CD4-positive, alpha-beta T cell treated with Interleukin-15 for 1 hour (primary cell): Measurements from ENCODE around the gene TMC4.
A peak's percentile ranks its signal among the peaks of the same experiment; 100 is the strongest.
"Not testable (repeated sequence)": the region's sequence is repeated elsewhere in the genome, so short reads cannot be mapped to it uniquely, and the experiment has no call there.

ENCODE experiments used
- DNase-seq: peaks from one replicate; pipeline ENCODE4 v3.0.0-alpha.2; 2020

The TMC4 gene, protein sequence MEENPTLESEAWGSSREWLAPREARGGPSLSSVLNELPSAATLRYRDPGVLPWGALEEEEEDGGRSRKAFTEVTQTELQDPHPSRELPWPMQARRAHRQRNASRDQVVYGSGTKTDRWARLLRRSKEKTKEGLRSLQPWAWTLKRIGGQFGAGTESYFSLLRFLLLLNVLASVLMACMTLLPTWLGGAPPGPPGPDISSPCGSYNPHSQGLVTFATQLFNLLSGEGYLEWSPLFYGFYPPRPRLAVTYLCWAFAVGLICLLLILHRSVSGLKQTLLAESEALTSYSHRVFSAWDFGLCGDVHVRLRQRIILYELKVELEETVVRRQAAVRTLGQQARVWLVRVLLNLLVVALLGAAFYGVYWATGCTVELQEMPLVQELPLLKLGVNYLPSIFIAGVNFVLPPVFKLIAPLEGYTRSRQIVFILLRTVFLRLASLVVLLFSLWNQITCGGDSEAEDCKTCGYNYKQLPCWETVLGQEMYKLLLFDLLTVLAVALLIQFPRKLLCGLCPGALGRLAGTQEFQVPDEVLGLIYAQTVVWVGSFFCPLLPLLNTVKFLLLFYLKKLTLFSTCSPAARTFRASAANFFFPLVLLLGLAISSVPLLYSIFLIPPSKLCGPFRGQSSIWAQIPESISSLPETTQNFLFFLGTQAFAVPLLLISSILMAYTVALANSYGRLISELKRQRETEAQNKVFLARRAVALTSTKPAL

DNA sequence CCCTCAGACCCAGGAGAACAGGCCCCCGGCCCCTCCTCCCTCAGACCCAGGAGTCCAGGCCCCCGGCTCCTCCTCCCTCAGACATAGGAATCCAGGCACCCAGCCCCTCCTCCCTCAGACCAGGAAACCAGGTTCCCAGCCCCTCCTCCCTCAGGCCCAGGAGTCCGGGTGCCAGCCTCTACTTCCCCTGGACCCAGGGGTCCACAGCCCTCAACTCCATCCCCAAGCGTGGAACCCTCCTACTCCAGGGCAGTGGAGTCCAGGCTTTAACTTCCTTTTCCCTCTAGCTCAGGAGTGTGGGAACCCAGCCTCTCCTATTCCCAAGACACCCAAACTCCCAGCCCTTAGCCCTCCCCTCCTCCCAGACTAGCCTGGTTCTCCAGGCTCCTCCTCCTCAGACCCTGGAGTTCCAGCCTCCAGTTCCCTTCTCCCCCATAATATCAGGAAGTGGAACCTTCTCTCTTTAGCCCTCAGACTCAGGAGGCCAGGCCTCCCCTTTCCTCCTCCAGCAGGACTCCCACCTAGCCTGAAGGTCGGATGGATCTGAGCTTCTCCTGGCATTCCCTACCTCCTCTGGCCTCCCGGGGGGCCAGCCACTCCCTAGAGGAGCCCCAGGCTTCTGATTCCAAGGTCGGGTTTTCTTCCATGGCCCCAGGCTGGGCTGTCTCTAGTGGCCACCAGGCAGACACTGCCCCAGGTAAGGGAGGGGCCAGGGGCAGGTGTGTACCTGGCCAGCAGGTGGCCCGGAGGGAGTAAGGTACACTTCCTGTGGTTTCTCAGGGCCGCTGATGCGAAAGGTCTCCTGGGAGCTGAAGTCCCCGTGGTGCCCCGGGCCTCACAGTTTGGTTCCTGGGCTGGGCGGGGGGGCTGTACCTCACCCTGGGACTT, at the start of gene TMC4:
TMC4 (minus strand) TSS at position 690 of the 888 bp plus-strand sequence; CDS start at position 647, 43 bp downstream.
- no peak for DNase-seq

DNA sequence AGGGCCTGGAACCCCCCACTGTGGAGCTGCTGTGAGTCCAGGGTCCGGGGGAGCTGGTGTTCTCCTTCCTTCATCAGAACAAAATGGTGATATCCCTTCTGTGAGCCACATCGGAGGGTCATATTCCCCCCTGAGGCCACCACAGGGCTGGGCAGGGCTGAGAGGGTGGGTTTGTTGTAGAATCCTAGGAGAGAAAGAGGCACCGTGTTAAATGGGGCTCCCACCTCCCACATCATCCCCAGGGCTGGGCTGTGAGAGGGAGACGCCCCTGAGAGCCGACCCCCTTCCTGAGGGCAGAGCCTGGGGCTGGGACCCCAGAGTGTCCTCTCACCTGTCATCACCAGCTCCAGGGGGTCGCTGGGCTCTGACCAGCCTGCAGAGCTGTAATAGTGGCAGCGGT, 49.0 kb upstream of the TMC4 start:
- DNase-seq, result not testable (repeated sequence)

DNA sequence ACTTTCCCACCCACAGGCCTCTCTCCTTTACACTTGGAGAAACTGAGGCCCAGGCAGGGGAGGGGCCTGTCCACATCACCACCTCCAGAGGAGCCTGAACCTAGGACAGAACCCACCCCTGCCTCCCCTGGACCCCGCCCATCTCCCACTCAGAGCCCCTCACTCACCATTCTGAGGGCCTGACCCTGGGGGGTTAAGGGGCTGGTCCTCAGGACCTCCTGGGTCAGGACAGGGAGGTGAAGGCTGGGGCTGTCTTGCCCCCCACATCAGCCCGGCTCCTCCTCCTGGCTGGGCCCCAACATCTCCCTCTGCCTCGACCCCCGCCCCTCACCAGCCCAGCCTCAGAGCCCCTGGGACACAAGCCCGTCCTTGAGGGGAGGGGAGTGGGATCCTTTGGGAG, 46.7 kb upstream of the TMC4 start:
- DNase-seq, result not testable (repeated sequence)

DNA sequence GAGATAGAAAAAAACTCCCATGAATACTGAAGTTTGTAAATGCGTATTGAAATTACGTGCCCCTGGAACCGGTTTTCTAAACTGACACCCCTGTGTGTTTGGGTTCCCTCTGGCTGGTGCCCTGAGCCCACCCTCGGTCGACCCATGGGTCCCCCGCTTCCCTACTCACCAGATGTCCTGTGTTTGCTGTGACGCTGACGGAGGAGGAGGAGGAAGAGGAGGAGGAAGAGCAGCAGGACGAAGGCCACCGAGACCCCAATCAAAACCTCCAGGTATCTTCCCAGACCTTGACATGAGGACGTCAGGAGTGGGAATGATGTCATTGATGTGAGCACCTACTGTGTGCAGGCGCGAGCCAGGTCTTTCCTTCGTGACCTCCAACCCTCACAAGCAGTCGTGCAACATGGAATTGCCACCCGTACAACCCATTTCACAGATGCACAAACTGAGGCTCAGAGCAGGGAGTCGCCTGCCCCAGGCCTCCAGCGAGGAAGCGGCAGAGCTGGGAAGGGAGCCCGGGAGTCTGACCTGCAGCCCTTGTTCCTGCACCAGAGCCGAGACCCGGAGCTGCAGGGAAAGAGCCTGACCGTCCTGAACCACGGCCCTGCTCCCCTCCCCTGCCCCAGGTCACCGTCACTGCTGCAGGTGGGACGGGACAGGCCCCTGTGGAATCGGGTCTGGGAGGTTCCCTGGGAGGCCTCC, 46.2 kb upstream of the TMC4 start:
- DNase-seq, result no peak

DNA sequence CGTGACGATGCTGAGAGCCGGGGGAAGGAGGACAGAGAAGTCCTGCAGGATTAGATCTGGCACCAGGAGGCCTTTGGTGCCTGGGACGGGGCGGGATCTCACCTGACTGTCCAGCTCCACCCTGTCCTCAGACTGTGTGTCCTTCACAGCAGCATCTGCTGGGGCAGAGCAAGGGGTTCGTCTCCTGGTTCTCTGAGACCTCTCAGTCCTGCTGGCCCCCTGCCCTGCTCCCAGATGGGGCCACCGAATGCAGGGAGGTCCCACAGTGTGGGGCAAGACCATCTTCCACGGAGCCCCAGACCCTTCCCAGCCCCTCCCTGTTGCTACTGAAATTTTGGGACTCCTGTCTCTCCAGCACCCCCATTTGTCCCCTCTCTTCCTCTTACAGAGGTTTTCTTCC, 45.3 kb upstream of the TMC4 start:
- DNase-seq, result peak; percentile 12

DNA sequence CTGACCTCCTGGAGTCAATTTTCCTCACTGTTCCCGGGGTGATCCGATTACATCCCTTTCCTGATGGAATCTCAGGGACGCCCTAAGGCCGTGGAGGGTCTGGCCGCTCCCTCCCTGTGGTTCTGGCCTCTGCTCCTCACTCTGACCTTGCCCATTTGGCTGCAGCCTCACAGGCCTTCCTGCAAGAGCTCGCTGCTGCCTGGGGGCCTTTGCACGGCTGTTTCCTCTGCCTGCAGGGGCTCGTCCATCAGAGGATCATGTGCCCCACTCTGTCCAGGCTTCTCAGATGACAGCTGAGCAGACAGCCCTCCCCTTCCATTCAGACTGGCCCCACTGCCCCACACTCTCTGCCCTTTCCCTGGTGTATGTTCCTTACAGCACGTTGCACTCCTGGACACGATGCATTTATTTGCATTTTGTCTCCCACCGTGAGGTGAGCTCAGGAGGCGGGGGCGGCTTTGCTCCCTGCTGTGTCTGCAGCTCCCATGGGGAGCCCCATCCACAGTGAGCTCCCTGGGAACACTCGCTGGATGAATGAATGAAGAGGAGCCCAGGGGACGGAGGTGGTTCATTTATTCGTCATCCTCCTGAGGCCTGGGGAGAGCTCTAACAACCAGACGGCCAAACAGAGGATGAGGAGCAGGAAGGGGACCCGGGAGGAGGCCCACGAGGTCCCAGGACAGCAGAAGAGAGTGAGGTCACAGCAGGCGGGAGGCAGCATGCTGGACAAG, 44.7 kb upstream of the TMC4 start:
- peak; percentile 14 for DNase-seq

DNA sequence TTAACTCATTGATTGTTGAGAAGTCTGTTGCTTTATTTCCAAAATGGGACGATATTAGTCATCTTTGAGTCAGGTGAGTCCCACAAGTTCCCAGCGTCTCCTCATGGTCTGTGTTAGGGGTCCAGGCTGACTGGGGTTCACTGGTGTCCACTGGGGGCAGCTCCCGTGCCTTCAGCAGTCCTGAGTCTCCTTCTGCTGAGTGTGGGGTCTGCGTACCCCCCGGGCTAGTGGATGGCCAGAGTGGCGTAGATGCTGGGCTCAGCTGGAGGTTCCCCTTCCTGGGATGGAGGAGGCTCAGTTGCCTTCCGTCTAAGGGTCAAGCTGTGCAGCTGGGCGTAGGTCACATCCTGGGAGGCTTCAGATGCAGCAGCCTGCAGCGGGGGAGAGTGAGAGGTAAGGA, 43.9 kb upstream of the TMC4 start:
- peak; percentile 10 for DNase-seq

DNA sequence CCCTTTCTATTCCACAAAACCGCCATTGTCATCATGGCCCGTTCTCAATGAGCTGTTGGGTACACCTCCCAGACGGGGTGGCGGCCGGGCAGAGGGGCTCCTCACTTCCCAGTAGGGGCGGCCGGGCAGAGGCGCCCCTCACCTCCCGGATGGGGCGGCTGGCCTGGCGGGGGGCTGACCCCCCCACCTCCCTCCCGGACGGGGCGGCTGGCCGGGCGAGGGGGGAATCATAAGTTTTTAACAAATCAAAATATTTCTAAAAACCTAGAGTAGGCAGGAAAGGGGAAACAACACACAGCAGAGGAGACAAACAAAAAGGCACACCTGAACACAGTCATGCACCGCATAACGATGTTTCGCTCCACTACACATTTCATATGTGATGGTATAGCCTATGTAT, 41.8 kb upstream of the TMC4 start:
- not testable (repeated sequence) for DNase-seq

DNA sequence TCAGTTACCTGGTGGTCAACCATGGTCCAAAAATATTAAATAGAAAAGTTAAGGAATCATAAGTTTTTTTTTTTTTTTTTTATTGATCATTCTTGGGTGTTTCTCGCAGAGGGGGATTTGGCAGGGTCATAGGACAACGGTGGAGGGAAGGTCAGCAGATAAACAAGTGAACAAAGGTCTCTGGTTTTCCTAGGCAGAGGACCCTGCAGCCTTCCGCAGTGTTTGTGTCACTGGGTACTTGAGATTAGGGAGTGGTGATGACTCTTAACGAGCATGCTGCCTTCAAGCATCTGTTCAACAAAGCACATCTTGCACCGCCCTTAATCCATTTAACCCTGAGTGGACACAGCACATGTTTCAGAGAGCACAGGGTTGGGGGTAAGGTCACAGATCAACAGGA, 41.3 kb upstream of the TMC4 start:
- DNase-seq, result not testable (repeated sequence)

DNA sequence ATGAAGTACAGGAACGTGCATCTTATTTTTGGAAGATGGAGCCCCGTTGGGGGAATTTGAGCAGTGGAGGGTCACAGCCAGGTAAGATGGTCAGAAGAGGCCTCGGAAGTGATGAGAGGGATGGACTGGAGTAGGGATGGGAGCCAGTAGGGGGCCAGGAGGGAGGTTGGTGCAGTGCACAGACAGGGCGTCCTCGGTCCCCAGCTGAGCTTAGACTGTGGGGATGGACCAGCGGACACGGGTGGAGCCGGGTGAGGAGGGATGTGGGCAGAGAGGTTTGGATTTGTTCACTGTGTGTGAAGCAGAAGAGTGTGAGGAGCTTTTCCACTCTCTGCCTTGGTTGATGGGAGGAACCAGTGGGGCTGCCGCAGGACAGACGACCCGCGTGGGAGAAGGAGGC, 38.3 kb upstream of the TMC4 start:
- DNase-seq, result no peak

DNA sequence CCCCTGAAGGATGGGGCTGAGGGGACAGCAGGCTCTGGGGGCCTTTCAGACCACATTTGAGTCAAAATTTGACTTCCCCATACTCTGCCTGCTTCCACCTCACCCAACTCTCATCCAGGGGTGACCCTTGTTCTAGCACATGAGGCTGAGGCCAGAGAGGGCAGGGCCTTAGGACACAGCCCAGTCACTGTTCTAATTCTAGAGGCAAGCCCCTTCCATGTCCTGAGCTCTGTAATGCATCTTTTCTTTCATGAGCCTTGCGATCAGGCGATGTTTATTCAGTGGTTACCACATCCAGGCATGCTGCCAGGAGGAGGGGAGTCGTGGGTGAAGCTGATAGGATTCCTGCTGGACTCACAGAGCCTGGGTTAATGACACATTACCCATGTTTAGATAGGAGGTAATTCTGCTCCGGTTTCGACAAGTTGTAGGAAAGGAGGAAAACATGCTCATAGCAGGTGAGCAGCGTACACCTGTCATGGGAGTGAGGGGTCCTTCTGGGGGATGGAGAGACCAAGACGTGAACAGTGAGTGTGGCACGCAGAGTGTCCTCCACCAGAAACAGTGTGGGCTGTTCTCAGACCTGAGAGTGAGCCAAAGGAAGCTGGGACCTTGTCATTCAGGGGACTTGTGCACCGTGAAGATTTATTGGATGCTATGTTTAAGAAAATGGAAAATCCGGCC, 37.0 kb upstream of the TMC4 start:
- DNase-seq, result peak; percentile 64

DNA sequence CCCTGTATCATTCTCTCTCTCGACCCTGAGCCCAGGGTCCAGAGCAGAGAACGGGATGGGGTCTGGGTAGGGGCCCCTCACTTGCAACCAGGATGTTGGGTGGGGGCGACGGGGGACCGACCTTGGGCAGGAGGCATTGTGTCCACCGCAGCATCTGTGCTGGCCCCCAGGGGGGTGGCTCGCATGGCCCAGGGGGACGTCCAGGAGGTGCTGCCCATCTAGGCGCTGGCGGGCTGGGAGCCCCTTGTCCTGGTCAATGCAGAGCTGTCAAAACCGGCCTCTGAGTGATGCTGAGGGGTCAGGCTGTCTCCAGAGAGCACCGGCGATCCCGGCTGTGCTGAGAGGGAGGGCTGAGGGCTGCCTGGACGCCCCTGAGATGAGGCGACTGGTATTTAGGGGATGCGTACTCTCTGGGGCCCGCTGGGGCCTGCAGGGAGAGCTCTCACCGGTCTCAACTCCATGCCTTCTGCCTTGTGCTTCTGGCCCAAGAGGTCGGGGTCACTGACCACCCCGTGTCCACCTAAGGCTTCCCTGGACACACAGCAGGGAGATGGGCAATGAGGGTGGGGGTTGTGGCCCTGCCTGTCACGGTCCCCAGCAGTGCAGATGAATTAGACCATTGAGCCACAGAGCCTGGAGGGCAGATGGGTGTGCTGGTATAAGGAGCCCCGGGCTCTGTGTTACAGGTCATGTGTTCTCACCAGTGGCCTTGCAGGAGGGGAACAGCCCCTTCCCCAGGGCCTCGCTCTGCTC, 36.3 kb upstream of the TMC4 start:
- no peak for DNase-seq

DNA sequence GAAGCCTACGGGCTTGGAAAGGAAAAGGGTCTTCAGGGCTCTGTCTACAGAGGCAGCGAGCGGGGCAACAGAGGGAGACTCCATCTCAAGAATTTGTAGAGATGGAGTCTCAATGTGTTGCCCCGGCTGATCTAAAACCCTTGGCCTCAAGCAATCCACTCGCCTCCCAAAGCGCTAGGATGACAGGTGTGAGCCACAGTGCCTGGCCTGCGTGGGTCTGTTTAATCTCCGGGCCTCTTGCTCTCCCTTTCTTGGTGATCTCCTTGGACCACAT, 35.8 kb upstream of the TMC4 start:
- no peak for DNase-seq

DNA sequence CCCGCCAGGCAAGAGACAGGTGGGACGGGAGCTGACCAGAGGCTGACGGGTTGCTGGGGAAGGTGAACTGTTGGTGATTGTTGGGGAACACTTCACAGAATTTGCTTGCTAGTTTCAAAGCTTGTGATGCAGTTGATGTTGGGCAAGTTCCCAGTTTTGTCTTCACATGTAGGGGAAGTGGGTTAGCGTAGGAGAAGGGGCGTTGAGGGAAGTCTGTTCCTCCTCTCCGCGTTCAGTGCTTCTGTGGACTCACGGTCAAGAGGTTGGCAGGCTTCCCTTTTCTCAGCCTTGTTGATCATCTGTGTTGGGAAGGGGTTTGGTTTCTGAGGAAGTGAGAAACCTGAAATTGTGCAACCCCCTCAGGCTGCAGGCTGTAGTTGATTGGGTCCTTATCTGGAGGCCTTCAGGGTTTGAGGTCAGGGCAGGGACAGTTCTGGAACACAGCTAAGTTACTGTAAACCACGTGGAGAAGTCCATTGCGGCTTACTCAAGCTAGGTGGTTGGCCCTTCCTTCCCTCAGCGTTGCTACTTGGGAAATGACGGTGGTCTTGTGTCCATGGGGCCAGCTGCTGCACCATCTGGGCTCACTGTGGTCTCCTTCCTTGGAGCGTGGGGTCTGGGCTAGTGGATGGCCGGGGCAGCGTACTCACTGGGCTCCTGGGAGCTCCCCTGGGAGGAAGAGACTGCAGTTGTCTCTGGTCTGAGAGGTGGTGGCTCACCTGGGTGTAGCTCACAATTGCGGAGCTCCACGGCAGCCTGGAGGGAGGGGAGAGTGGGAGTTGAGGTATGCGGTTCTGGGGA, 35.2 kb upstream of the TMC4 start:
- peak; percentile 88 for DNase-seq

DNA sequence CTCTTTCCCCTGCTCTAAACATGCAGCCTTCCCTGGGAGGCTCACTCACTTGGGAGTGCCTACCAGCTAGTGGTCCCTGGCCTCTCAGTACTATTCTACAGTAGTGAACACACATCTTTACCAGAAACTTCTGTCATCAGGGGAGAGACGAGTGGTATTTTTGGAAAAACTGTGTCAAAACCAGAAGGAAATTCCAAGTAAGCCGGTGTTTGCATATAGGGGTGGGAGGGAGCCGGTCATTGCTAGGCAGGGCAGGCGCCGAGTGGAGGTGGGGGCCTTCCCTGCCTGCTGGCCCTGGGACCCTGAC, 34.7 kb upstream of the TMC4 start:
- DNase-seq, result no peak

DNA sequence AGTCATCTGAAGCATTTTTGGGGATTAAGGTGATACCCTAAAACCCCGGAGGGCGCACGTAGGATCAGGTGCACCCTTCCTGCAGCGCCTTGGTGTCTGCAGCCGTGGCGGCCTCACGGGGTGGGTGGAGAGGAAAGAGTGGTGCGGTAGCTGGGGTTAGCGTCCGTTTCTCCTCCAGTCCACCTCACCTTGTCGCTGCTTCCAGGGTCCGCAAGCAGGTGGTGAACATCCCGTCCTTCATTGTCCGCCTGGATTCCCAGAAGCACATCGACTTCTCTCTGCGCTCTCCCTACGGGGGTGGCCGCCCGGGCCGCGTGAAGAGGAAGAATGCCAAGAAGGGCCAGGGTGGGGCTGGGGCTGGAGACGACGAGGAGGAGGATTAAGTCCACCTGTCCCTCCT, 34.2 kb upstream of the TMC4 start:
- not testable (repeated sequence) for DNase-seq

DNA sequence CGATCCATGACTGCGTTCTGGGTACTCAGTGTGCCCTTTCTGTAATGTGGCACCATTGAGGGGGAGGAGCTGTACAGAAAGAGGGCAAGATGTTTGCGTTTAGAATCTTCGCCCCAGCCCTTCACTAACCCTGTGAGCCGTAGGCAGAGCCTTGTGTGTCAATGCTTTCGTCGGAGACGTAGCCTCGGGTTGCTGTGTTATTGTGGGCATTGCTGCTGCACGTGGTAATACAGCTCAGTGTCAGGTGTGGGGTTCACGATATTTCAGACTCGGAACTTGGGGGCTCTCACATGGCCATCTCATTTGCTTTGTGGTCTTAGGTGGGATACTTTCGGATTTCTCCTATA, 33.8 kb upstream of the TMC4 start:
- no peak for DNase-seq

DNA sequence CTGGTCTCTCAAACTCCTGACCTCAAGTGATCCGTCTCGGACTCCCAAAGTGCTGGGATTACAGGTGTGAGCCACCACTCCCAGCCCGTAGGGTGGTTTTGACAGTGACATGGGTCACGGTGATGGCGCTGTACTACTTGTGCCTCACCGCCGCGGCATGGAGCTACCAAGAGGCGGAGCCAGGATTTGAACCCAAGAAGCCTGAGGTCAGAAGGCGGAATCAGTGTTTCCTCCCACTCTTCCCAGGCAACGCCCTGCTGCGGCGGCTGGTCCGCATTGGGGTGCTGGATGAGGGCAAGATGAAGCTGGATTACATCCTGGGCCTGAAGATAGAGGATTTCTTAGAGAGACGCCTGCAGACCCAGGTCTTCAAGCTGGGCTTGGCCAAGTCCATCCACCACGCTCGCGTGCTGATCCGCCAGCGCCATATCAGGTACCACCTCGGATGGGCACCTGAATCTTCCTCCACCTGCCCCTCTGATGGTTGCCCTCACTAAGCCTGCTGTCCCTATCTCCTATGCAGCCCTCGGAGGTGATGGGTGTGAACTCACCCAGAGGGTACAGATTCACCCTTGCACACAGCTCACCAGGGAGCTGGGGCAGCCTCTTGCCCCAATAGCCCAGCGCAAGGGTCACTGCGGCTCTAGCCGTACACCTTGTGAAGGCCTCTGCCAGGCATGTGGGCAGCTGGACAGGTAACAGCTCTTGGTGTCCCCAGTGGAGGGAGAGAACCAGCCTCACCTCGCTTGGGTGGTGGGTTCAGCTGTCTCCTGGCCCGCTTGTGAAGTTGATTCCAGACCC, 33.3 kb upstream of the TMC4 start:
- DNase-seq, result no peak

DNA sequence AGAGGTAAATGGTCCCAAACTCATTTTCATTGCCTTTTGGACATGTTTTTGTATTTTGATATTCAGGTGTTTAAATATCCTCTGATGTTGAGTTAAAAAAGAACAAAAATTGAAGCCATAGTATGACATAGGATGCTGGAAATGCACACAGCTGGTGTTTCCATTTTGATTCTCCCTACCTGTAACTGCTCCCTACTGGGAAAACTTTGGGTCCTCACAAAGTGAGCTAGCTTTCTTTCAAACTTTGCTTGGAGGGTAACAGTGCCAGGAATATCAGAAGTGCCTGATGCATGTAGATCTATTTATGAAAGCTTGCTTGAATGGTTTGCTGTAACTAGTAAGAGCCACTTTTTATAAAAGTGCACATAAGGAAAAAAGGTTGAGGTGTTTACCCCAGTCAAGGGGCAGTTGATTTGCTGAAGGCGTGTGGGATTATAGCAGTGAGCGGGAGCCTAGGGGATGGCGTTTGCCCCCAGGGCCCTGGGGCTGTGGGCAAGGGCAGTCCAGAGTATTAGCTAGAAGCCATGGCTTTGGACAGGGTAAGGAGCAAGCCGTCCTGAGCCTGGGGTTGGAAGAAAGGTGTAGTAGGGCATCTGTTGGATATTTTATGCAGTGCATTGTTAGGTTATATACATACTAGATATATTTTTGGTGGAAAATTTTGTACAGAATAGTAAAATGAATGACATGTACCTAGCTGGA, 32.0 kb upstream of the TMC4 start:
- DNase-seq, result no peak
